Stomach (tissue), 9 donors: ENCODE data around the gene MYO18A. TPM values are rescaled to one million over a fixed set of nuclear protein-coding genes. Genes with fewer than 3 reads are reported as not detected.
"Not testable (repeated sequence)": the region's sequence is repeated elsewhere in the genome, so short reads cannot be mapped to it uniquely, and the experiment has no call there.

Source experiments
- DNase-seq, 2 donors: peaks; one replicate each; pipeline versions ENCODE4 v3.0.0 to v3.0.0-alpha.2; 2013 to 2019
- H3K27ac ChIP-seq, 5 donors: fragments of 200-600 bp in 4 of 5; sonication (generic) in 4 of 5; one replicate each; pipeline ENCODE4 v1.5.1; 2013 to 2019; ENCODE audit warnings: mild to moderate bottlenecking in 1 of 5, moderate library complexity in 1 of 5
- H3K27me3 ChIP-seq, 3 donors: fragments of 200-600 bp; sonication (generic); one replicate each; pipeline ENCODE4 v1.5.1; 2017 to 2019; ENCODE audit warnings: mixed run types in 1 of 3
- H3K36me3 ChIP-seq, 4 donors: fragments of 200-600 bp; sonication (generic); 1 replicate in 3 of 4; 2 replicates in 1 of 4; pipeline ENCODE4 v1.5.1; 2016 to 2019
- H3K4me1 ChIP-seq, 4 donors: fragments of 200-600 bp; sonication (generic); one replicate each; pipeline ENCODE4 v1.5.1; 2016 to 2019
- H3K4me3 ChIP-seq, 4 donors: fragments of 200-600 bp; sonication (generic) in 3 of 4; one replicate each; pipeline ENCODE4 v1.5.1; 2016 to 2019; ENCODE audit warnings: mild to moderate bottlenecking in 1 of 4
- H3K9me3 ChIP-seq, 4 donors: fragments of 200-600 bp; sonication (generic); one replicate each; pipeline ENCODE4 v1.5.1; 2016 to 2019
- EP300 ChIP-seq: sonication (generic); formaldehyde crosslinking; IDR thresholded peaks from one replicate; pipeline ENCODE4 v1.6.1; 2017; ENCODE audit warnings: antibody characterized with exemption
- POLR2A ChIP-seq, 4 donors: fragments of 450-650 bp; IDR thresholded peaks; one replicate each; pipeline ENCODE4 v1.6.1; 2016; ENCODE audit warnings: antibody characterized with exemption in 4 of 4, control low read depth in 2 of 4, mild to moderate bottlenecking in 1 of 4, moderate library complexity in 1 of 4
- POLR2AphosphoS5 ChIP-seq, 3 donors: sonication (generic); formaldehyde crosslinking; IDR thresholded peaks; one replicate each; pipeline ENCODE4 v1.6.1; 2016; ENCODE audit warnings: antibody characterized with exemption in 3 of 3
- WGBS, 5 donors: extraction: QIAGEN DNeasy Blood & Tissue Kit in 3 of 5; methylation state at CpG; one replicate each; pipeline versions ENCODE4 v1.1.5 to v1.1.7; 2013 to 2018; 5-methylcytosine and 5-hydroxymethylcytosine counted together
- intact Hi-C: fragments of 100-400 bp; cut with DNase I; formaldehyde crosslinking; loops from one replicate; pipeline ENCODE4 v1.15.1; 2023; ENCODE audit warnings: low total_unique reads
- polyA plus RNA-seq, 3 donors: library from polyadenylated mRNA; stranded (reverse); fragments of 200-250 nt; gene quantifications; one replicate each; pipeline ENCODE4 v1.2.3, GENCODE V29; 2013
- total RNA-seq, 5 donors: library from RNA; depleted of rRNA; stranded (reverse); fragments of >200 nt; gene quantifications; one replicate each; pipeline versions ENCODE4 v1.1.0 to v1.2.3, GENCODE V29; 2014 to 2016
- TF ChIP-seq, protein P1 (sequence below), 7 experiments: fragments of 450-650 bp in 4 of 7; fragments of 200-600 bp in 3 of 7; sonication (generic) in 3 of 7; IDR thresholded peaks; one replicate each; pipeline ENCODE4 v1.5.1; 2016 to 2019; ENCODE audit warnings: antibody characterized with exemption in 7 of 7, control low read depth in 2 of 7, mild to moderate bottlenecking in 1 of 7
- donor health status: healthy with polysubstance abuse.
- donor health status: Bipolar disorder and iron deficiency.
- donor health status: healthy.

Gene MYO18A
- total and polyA plus RNA-seq, 8 donors, result 16.5 to 305 (median 55.5) TPM

DNA sequence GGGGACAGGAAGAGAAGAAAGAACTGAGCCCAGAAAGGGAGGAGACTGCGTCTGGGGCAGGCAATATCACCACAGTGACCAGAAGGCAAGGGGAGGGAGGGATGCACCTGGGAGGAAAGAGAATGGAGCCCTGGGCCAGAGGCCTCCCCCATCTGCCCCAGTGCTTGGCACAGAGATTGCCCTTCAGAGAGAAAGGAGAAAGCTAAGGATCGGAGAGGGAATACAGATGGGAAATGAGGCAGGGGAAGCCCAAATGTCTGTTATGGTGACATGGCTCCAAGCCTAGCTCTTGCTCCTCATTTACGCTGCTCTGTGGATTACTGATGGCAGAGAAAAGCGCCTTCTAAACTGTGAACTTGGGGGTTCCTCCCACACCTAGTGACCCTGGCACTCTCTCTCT lies 90.1 kb downstream of the MYO18A start:
- Histone ChIP-seq H3K4me3 (no peak overlapping the region), H3K27ac (peak overlapping the region in 1 of 5 donors; percentile 44), H3K27me3 (no peaks in the 10 kb centered on the region), H3K36me3 (peaks cover 82 to 100% (median 100%) of the 10 kb centered on the region in 4 donors), H3K4me1 (peaks cover 0 to 4% (median under 1%) of the 10 kb centered on the region in 4 donors), H3K9me3 (no peaks in the 10 kb centered on the region)
- DNase-seq, result no peak
- WGBS, 5 donors, result 69 to 93% (median 79%) methylated on average over 4 of the region's 4 CpGs
- intact Hi-C loops, result no loop called here
- TF ChIP-seq EP300 (no peak), POLR2A (IDR thresholded peaks at IDR 0.05) (no peak), POLR2AphosphoS5 (IDR thresholded peaks at IDR 0.05) (no peak)
- TF ChIP-seq, protein P1, sequence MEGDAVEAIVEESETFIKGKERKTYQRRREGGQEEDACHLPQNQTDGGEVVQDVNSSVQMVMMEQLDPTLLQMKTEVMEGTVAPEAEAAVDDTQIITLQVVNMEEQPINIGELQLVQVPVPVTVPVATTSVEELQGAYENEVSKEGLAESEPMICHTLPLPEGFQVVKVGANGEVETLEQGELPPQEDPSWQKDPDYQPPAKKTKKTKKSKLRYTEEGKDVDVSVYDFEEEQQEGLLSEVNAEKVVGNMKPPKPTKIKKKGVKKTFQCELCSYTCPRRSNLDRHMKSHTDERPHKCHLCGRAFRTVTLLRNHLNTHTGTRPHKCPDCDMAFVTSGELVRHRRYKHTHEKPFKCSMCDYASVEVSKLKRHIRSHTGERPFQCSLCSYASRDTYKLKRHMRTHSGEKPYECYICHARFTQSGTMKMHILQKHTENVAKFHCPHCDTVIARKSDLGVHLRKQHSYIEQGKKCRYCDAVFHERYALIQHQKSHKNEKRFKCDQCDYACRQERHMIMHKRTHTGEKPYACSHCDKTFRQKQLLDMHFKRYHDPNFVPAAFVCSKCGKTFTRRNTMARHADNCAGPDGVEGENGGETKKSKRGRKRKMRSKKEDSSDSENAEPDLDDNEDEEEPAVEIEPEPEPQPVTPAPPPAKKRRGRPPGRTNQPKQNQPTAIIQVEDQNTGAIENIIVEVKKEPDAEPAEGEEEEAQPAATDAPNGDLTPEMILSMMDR (IDR thresholded peaks at IDR 0.05), result no peak

DNA sequence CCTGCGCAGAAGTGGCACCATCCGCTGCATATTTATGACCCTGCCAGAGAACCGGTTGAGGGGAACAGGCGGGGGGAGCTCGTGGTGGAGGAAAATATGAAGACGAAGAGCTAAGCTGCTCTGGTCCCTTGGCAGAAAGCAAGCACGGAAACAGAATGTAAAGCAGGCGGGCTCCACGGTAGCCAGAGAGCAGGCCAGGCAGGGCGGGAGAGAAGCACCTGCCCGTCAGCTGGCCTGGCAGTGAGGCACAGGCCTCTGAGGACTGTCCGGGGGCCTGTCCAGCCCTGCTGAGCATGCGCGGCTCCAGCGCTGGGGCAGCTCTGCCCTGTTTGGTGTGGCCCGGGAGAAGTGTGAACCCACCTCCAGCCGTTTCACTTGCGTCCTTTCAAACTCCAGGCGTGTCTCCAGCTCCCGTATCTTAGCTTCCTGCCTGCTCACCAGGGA lies 90.6 kb downstream of the MYO18A start:
- Histone ChIP-seq H3K9me3 (no peaks in the 10 kb centered on the region), H3K4me3 (no peak overlapping the region), H3K27me3 (no peaks in the 10 kb centered on the region), H3K27ac (peak overlapping the region in 1 of 5 donors; percentile 44), H3K4me1 (peaks cover 0 to 8% (median 3%) of the 10 kb centered on the region in 4 donors), H3K36me3 (peaks cover 82 to 100% (median 100%) of the 10 kb centered on the region in 4 donors)
- TF ChIP-seq, protein P1 (IDR thresholded peaks at IDR 0.05), result no peak
- no peak for TF ChIP-seq POLR2AphosphoS5 (IDR thresholded peaks at IDR 0.05)
- TF ChIP-seq POLR2A (IDR thresholded peaks at IDR 0.05), result no peak
- TF ChIP-seq EP300, result no peak
- intact Hi-C loops, result no loop called here
- 69 to 84% (median 79%) methylated on average over 20 of the region's 20 CpGs for WGBS, 5 donors
- peak in 1 of 2 donors; percentile 41 for DNase-seq

DNA sequence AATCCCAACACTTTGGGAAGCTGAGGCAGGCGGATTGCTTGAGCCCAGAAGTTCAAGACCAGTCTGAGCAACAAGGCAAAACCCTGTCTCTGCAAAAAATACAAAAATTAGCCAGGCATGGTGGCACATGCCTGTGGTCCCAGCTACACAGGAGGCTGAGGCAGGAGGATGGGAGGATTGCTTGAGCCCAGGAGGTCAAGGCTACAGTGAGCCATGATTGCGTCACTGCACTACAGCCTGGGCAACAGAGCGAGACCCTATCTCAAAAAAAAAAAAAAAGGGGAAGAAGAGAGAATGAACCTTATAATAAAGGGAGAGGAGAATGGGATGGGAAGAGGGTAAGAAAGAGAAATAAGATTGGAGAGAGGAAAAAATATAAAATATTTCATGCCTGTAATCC lies 91.4 kb downstream of the MYO18A start:
- not testable (repeated sequence) for DNase-seq
- 89 to 99% (median 96%) methylated on average over 3 of the region's 3 CpGs for whole genome bisulfite sequencing, 5 donors

GRCh38 chr17:29086628-29087332 lies 93.4 kb downstream of the MYO18A start:
- DNase-seq, result no peak
- H3K36me3 ChIP-seq, result peaks cover 69 to 100% (median 99%) of the 10 kb centered on the region in 4 donors

More for the DNA sequence above, 91.4 kb downstream of the MYO18A start:
- H3K27ac ChIP-seq, H3K9me3 ChIP-seq, H3K4me1 ChIP-seq, H3K27me3 ChIP-seq, H3K4me3 ChIP-seq, intact Hi-C loops: not testable (repeated sequence)
- H3K36me3 ChIP-seq, result peaks cover 76 to 100% (median 100%) of the 10 kb centered on the region in 4 donors

More at GRCh38 chr17:29086628-29087332, 93.4 kb downstream of the MYO18A start:
- 88 to 94% (median 92%) methylated on average over 19 of the region's 19 CpGs for WGBS, 5 donors
- TF ChIP-seq, protein P1 (IDR thresholded peaks at IDR 0.05), result no peak
- TF ChIP-seq POLR2AphosphoS5 (IDR thresholded peaks at IDR 0.05) (no peak), EP300 (no peak), POLR2A (IDR thresholded peaks at IDR 0.05) (no peak)
- Histone ChIP-seq H3K27me3 (no peaks in the 10 kb centered on the region), H3K9me3 (no peaks in the 10 kb centered on the region), H3K27ac (no peak overlapping the region), H3K4me1 (peaks cover 0 to 8% (median 3%) of the 10 kb centered on the region in 4 donors), H3K4me3 (no peak overlapping the region)
- intact Hi-C loops, result no loop called here
